Measurements from ENCODE around the gene NTSR2. TPM values are rescaled to one million over a fixed set of nuclear protein-coding genes. Genes with fewer than 3 reads are reported as not detected.

Gene NTSR2
- total RNA-seq, 1 donor from 2014 or later, result not detected

GRCh38 chr2:11692966-11693521 lies 23.0 kb upstream of the NTSR2 start:
- Mint-ChIP-seq H3K4me1 (ENCODE audit: low read depth, unreplicated experiment) (peaks cover 17% of the 10 kb centered on the region), H3K36me3 (ENCODE audit: low read depth, unreplicated experiment) (no peaks in the 10 kb centered on the region), H3K4me3 (ENCODE audit: unreplicated experiment) (no peak overlapping the region), H3K27ac (ENCODE audit: unreplicated experiment) (no peak overlapping the region), H3K27me3 (ENCODE audit: low read depth, unreplicated experiment) (peaks cover 2% of the 10 kb centered on the region), H3K9me3 (ENCODE audit: unreplicated experiment) (no peaks in the 10 kb centered on the region)
- H3K79me2 ChIP-seq (ENCODE audit: insufficient read depth, low read length), result no peaks in the 10 kb centered on the region
- H4K20me1 ChIP-seq (ENCODE audit: insufficient read depth, low read length), result no peaks in the 10 kb centered on the region
- H3K27me3 ChIP-seq (ENCODE audit: insufficient read depth, low read length), result no peaks in the 10 kb centered on the region
- no peak overlapping the region for H3K4me3 ChIP-seq (ENCODE audit: insufficient read depth, low read depth, low read length)
- TF ChIP-seq EZH2 (IDR thresholded peaks at IDR 0.05; ENCODE audit: insufficient read depth, low read length) (no peak), CTCF (IDR thresholded peaks at IDR 0.05; ENCODE audit: insufficient read depth, low read depth, low read length) (peak; percentile 80)
- H3K9ac ChIP-seq (ENCODE audit: low read length), result no peak overlapping the region
- H3K27ac ChIP-seq (ENCODE audit: low read depth, low read length), result no peak overlapping the region
- H3K4me2 ChIP-seq (ENCODE audit: low read length), result no peak overlapping the region
- DNase-seq (ENCODE audit: low read depth) (no peak), FAIRE-seq (no peak)
- no peaks in the 10 kb centered on the region for H3K9me3 ChIP-seq (ENCODE audit: insufficient read depth, low read depth, low read length)
- H3K4me1 ChIP-seq (ENCODE audit: insufficient read depth, low read length), result peaks cover 19% of the 10 kb centered on the region
- H3K36me3 ChIP-seq (ENCODE audit: insufficient read depth, low read length), result no peaks in the 10 kb centered on the region
- H2AFZ ChIP-seq (ENCODE audit: low read depth, low read length), result no peak overlapping the region

- Histone ChIP-seq H3K4me1 (ENCODE audit: insufficient read depth, low read length) (peaks cover 2% of the 10 kb centered on the region), H3K9ac (ENCODE audit: low read length) (no peak overlapping the region), H3K4me2 (ENCODE audit: low read length) (no peak overlapping the region), H3K27me3 (ENCODE audit: insufficient read depth, low read length) (no peaks in the 10 kb centered on the region), H3K4me3 (ENCODE audit: insufficient read depth, low read depth, low read length) (no peak overlapping the region), H4K20me1 (ENCODE audit: insufficient read depth, low read length) (no peaks in the 10 kb centered on the region), H3K79me2 (ENCODE audit: insufficient read depth, low read length) (no peaks in the 10 kb centered on the region), H3K36me3 (ENCODE audit: insufficient read depth, low read length) (no peaks in the 10 kb centered on the region), H2AFZ (ENCODE audit: low read depth, low read length) (no peak overlapping the region), H3K27ac (ENCODE audit: low read depth, low read length) (no peak overlapping the region), H3K9me3 (ENCODE audit: insufficient read depth, low read depth, low read length) (no peaks in the 10 kb centered on the region)
- Mint-ChIP-seq H3K36me3 (ENCODE audit: low read depth, unreplicated experiment) (no peaks in the 10 kb centered on the region), H3K27me3 (ENCODE audit: low read depth, unreplicated experiment) (peaks cover 12% of the 10 kb centered on the region), H3K4me3 (ENCODE audit: unreplicated experiment) (no peak overlapping the region), H3K9me3 (ENCODE audit: unreplicated experiment) (no peaks in the 10 kb centered on the region), H3K27ac (ENCODE audit: unreplicated experiment) (no peak overlapping the region), H3K4me1 (ENCODE audit: low read depth, unreplicated experiment) (peaks cover 8% of the 10 kb centered on the region)
- no peak for TF ChIP-seq EZH2 (IDR thresholded peaks at IDR 0.05; ENCODE audit: insufficient read depth, low read length)
- TF ChIP-seq CTCF (IDR thresholded peaks at IDR 0.05; ENCODE audit: insufficient read depth, low read depth, low read length), result no peak
- no peak for FAIRE-seq
- no peak for DNase-seq (ENCODE audit: low read depth)
These were observed 21.2 kb upstream of the NTSR2 start for GRCh38 chr2:11691076-11691660.
